Fibroblast of villous mesenchyme (primary cell): ENCODE results near the gene NUFIP1. TPM values are rescaled to one million over a fixed set of nuclear protein-coding genes. Genes with fewer than 3 reads are reported as not detected.
A peak's percentile ranks its signal among the peaks of the same experiment; 100 is the strongest.

ENCODE experiments used
- DNase-seq: peaks from one replicate; pipeline ENCODE4 v3.0.0-alpha.2; 2010; ENCODE audit warnings: low read depth
- H3K4me3 ChIP-seq: 2 replicates; pipeline ENCODE4 v1.5.1; 2011; ENCODE audit warnings: low read depth, mild to moderate bottlenecking, low read length
- CTCF ChIP-seq: IDR thresholded peaks from 2 replicates; pipeline ENCODE4 v1.5.1; 2012; ENCODE audit warnings: low read depth, mild to moderate bottlenecking, low read length; ENCODE audit not compliant: insufficient read depth
- total RNA-seq: library from RNA; depleted of rRNA; stranded (reverse); fragments of >200 nt; gene quantifications from 2 replicates; pipeline ENCODE4 v1.2.3, GENCODE V29; 2012

Gene NUFIP1
- total RNA-seq, 1 donor, result 4.7 TPM

- no peak overlapping the region for H3K4me3 ChIP-seq
- no peak for DNase-seq
- TF ChIP-seq CTCF, result no peak
Measured at GRCh38 chr13:44921246-44921877, 67.9 kb downstream of the NUFIP1 start.

DNA sequence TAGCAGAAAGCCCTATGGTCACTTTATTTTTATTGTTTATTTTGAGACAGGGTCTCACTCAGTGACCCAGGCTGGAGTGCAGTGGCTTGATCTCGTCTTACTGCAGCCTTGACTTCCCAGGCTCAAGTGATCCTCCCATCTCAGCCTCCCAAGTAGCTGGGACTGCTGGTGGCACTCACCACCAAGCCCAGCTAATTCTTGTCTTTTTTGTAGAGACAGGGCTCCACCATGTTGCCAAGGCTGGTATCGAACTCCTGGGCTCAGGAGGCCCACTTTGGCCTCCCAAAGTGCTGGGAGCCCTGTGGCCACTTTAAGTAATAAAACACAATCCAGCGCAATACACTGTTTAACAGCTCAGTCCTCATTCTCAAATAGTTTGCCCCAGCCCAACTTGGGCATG is 69.3 kb downstream of the NUFIP1 start:
- no peak for DNase-seq
- no peak for TF ChIP-seq CTCF

GRCh38 chr13:44919104-44919804 is 70.0 kb downstream of the NUFIP1 start:
- TF ChIP-seq CTCF, result no peak
- peak overlapping the region; percentile 68 for H3K4me3 ChIP-seq
- no peak for DNase-seq

More for the DNA sequence above, 69.3 kb downstream of the NUFIP1 start:
- no peak overlapping the region for H3K4me3 ChIP-seq

DNA sequence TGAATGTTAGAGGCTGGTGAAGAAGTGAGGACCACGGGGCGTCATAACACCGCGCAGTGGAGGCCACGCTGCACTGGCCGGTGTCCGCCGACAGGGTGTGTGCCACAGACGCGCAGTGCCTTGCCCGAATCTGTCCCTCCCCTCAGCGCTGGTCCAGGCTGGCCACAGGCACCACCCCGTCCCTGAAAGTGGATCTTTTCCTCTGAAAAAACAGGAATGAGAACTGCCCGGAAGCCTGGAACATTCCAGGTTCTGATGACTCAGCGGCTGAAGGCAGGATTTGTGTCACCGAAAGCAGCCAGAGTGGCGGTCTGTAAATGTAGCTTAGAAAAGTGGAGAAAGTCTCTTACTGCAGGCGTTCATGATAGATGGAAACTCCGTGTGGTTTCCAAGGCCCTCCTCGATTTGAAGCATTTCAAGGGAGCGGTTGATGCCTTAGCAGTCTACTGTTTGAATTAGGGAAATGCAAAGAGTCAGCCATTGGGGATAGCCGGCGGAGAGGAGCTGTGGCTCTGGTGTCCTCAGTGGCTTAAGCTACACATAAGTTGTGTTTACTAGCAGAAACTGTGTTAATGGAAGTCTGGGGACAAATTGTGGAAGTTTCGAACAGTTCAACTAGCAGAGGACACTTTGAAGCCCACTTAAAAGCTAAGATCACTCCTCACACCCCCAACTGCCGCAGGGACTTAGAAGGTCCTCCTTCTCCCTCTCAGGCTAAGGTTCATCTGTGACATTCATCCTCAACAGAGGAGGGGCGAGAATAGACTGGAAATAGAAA is 70.8 kb downstream of the NUFIP1 start:
- peak; percentile 97 for DNase-seq
- peak; percentile 76 for TF ChIP-seq CTCF

DNA sequence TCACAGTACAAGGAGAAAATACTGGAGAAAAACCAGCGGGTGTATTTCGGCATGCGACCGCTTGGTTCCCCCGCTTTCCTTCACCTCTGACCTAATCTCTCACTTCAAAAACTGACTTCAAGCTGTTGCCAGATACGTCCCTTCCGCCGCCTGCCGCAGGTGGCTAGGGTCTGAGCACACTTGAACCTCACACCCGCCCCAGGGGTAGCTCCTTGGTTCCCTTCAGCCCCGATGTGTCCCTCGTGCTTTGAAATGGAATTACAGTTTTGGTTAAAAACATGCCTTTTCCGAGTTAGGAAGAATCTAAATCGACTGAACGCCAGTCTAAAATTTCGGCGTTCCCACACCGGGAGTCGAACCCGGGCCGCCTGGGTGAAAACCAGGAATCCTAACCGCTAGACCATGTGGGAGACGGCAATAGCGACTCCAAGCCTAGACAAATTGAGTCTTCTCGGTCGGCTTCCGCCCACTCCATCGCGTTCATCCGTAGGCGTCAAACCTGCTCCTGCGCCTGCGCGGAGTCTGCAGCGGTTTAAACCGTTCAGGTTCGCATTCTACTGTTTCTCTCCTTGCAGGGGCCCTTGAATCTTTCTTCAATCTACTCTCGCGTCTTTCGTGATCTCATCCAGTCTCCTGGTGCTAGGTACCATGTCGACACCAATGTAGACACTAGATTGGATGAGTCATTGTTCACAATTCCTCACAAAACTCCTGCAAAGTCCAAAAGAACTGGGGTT is 71.5 kb downstream of the NUFIP1 start:
- peak; percentile 47 for TF ChIP-seq CTCF
- DNase-seq, result peak; percentile 97
- peak overlapping the region; percentile 68 for H3K4me3 ChIP-seq

More for the DNA sequence above, 70.8 kb downstream of the NUFIP1 start:
- peak overlapping the region; percentile 68 for H3K4me3 ChIP-seq

GRCh38 chr13:44912278-44913016 is 76.8 kb downstream of the NUFIP1 start:
- DNase-seq, result no peak
- no peak for TF ChIP-seq CTCF
- no peak overlapping the region for H3K4me3 ChIP-seq
